ENCODE data around the gene SPG7. TPM values are rescaled to one million over a fixed set of nuclear protein-coding genes. Genes with fewer than 3 reads are reported as not detected.

SPG7 gene
- total RNA-seq, 2 donors from 2014 or later, result 214 to 333 TPM

- H3K4me3 ChIP-seq, result peak overlapping the region; percentile 82
- peak overlapping the region; percentile 93 to 98 for H3K27ac ChIP-seq
- no peak for TF ChIP-seq CTCF (IDR thresholded peaks at IDR 0.05)
- no peak for ATAC-seq (ENCODE audit: insufficient number of reproducible peaks, low FRiP score, low read depth)
- no peaks in the 10 kb centered on the region for H3K27me3 ChIP-seq (replicated peaks; ENCODE audit: insufficient read depth)
- no peak for DNase-seq (ENCODE audit: low spot score)
- H3K9me3 ChIP-seq, result no peaks in the 10 kb centered on the region
- H3K36me3 ChIP-seq, result peaks cover 28% of the 10 kb centered on the region
- H3K4me1 ChIP-seq (ENCODE audit: control insufficient read depth in 1 of 2, low read depth in 2 of 2), result peaks cover 24 to 52% of the 10 kb centered on the region in 2 donors
Observed at GRCh38 chr16:89561142-89561883, 53.1 kb downstream of the SPG7 start.

- Histone ChIP-seq H3K27ac (no peak overlapping the region), H3K4me1 (ENCODE audit: control insufficient read depth in 1 of 2, low read depth in 2 of 2) (peaks cover 24 to 54% of the 10 kb centered on the region in 2 donors)
- no peak for ATAC-seq (ENCODE audit: insufficient number of reproducible peaks, low FRiP score, low read depth)
Observed at GRCh38 chr16:89561884-89562599, 53.8 kb downstream of the SPG7 start.

GRCh38 chr16:89562939-89563338 is 54.7 kb downstream of the SPG7 start:
- ATAC-seq (ENCODE audit: insufficient number of reproducible peaks, low FRiP score, low read depth), result no peak
- no peak for DNase-seq (ENCODE audit: low spot score)
- H3K4me1 ChIP-seq (ENCODE audit: control insufficient read depth in 1 of 2, low read depth in 2 of 2), result peaks cover 24 to 54% of the 10 kb centered on the region in 2 donors
- no peak overlapping the region for H3K27ac ChIP-seq
- H3K4me3 ChIP-seq, result no peak overlapping the region
- no peaks in the 10 kb centered on the region for H3K27me3 ChIP-seq (replicated peaks; ENCODE audit: insufficient read depth)
- peaks cover 28% of the 10 kb centered on the region for H3K36me3 ChIP-seq
- H3K9me3 ChIP-seq, result no peaks in the 10 kb centered on the region
- TF ChIP-seq CTCF (IDR thresholded peaks at IDR 0.05), result no peak

More at GRCh38 chr16:89561884-89562599, 53.8 kb downstream of the SPG7 start:
- H3K27me3 ChIP-seq (replicated peaks; ENCODE audit: insufficient read depth), result no peaks in the 10 kb centered on the region
- no peak for TF ChIP-seq CTCF (IDR thresholded peaks at IDR 0.05)
- H3K36me3 ChIP-seq, result peaks cover 28% of the 10 kb centered on the region
- no peak for DNase-seq (ENCODE audit: low spot score)
- no peaks in the 10 kb centered on the region for H3K9me3 ChIP-seq
- H3K4me3 ChIP-seq, result peak overlapping the region; percentile 82

GRCh38 chr16:89563639-89564392 is 55.6 kb downstream of the SPG7 start:
- H3K9me3 ChIP-seq, result no peaks in the 10 kb centered on the region
- no peak overlapping the region for H3K4me3 ChIP-seq
- H3K4me1 ChIP-seq (ENCODE audit: control insufficient read depth in 1 of 2, low read depth in 2 of 2), result peaks cover 24 to 54% of the 10 kb centered on the region in 2 donors
- no peak overlapping the region for H3K27ac ChIP-seq
- no peak for ATAC-seq (ENCODE audit: insufficient number of reproducible peaks, low FRiP score, low read depth)
- H3K36me3 ChIP-seq, result peaks cover 28% of the 10 kb centered on the region
- DNase-seq (ENCODE audit: low spot score), result no peak
- no peaks in the 10 kb centered on the region for H3K27me3 ChIP-seq (replicated peaks; ENCODE audit: insufficient read depth)
- TF ChIP-seq CTCF (IDR thresholded peaks at IDR 0.05), result no peak
